NCI-H187 treated with DMSO at 0.1 percent for 48 hours (cell line): ENCODE results near the gene NUP37.
"Not testable (repeated sequence)": the region's sequence is repeated elsewhere in the genome, so short reads cannot be mapped to it uniquely, and the experiment has no call there.

Experiments
- DNase-seq: peaks from one replicate; lab custom pipeline; 2025; lab: John Stamatoyannopoulos, UW

NUP37 gene, protein sequence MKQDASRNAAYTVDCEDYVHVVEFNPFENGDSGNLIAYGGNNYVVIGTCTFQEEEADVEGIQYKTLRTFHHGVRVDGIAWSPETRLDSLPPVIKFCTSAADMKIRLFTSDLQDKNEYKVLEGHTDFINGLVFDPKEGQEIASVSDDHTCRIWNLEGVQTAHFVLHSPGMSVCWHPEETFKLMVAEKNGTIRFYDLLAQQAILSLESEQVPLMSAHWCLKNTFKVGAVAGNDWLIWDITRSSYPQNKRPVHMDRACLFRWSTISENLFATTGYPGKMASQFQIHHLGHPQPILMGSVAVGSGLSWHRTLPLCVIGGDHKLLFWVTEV

DNA sequence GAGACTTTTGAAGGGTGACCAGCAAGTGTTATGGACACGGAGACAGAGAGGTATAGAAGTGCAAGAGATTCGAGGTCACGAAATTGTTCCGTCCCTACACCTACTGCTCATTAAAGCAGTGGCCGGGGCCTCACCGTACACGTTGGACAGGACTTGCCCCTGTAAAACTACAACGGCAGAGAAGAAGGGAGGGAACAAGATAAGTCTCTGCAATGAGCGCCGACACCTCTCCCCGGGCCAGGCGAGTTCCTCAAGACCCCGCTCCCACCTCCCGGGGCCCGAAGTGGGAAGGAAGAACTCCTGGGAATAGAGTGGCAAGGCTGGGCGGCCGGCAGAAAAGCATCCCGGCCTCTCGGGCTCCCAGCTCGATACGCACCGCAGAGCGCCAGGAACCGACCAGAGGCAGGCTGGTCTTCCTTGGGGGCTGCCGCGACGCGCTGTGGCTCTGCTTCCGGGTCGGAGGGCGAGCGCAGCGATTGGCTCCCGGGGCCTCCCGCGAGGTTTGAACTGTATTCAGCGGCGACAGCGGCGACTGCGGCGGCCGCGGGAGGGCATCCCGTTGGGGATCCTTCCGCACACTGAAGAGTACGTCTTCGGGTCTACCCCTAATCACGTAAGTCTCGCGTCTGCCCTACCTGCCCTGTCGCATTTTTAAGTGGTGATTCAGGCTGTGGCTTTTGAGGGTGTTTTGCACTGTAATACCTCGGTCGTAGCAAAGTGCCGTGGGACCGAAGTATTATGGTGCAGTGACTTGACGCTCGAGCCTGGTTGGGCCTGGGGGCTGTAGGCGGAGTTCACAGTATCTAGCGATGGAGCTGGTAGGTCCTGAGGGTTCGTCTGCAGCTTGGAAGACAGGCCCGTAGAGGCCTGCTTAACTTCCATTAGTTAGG is at the start of gene NUP37, which contains the start of gene PARPBP:
Gene NUP37 (minus strand): TSS at position 441 of the 890 bp plus-strand sequence. CDS start 1,596 bp downstream, outside the sequence.
Gene PARPBP (plus strand): TSS at position 510 of the 890 bp plus-strand sequence. CDS start 3,706 bp downstream, outside the sequence.
- peak; percentile 47 for DNase-seq

DNA sequence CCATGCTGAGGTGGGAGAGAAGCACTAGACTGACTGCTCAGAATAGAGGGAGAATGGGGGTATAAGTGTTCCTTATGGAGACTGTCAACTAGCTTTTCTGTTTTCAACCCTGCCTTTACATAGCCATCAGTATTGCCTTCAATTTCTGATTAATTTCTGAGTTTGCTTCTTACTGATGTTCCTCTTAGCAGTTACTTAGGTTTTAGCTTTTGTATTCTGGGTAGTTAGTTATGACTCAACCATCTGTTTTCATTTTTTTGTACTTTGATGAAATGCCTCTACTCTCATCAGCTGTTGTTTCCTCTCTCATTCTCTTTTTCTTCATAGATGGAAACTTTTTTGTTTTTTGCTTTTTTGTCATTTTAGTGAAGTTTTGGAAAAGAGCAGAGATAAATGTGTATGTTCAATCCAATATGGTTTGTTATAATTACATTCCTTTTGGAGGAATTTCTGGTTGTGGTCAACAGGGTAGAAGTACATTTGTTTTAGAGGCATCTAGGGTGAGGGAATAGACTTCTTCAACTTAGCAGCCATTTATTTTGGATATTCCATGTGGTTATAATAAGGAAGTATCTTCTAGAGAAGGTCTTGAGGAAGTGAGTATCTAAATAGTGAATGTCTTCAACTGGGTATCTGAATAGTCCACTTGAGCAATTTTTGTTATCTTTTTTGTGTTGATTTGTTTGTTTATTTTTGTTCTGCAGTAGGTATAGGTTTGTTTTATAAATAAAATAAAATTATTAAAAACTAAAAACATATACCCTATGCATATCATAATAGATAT is 48.1 kb upstream of the NUP37 start:
- no peak for DNase-seq

DNA sequence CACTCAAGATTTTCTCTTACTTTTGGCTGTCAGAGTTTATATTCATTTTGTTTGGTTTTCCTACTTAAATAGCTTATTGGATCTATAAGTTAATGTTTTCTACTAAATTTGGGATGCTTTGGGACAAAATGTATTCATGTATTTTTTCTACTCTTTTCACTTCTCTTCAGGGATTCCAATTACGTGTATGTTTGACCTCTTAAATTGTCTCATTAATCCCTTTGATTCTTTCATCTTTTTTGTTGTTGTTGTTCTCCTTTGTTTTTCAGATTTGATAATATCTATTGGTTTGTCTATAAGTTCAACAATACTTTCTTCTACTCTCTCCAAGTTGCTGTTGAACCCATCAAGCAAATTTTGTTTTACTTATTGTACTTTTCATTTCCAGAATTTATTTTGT is 43.5 kb upstream of the NUP37 start:
- DNase-seq: no peak

DNA sequence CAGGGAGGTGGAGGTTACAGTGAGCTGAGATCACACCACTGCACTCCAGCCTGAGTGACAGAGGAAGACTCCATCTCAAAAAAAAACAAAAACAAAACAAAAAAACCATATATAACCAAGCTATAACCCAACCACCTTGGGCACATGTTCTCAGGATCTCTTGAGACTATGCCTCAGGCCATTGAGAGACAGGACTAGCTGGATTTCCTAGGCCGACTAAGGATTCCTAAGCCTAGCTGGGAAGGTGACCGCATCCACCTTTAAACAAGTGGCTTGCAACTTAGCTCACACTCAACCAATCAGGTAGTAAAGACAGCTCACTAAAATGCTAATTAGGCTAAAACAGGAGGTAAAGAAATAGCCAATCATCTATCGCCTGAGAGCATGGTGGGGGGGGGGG is 35.3 kb upstream of the NUP37 start:
- DNase-seq: not testable (repeated sequence)

DNA sequence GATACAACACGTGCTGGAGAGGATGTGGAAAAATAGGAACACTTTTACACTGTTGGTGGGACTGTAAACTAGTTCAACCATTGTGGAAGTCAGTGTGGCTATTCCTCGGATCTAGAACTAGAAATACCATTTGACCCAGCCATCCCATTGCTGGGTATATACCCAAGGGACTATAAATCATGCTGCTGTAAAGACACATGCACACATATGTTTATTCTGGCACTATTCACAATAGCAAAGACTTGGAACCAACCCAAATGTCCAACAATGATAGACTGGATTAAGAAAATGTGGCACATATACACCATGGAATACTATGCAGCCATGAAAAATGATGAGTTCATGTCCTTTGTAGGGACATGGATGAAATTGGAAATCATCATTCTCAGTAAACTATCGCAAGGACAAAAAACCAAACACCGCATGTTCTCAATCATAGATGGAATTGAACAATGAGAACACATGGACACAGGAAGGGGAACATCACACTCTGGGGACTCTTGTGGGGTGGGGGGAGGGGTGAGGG is 27.2 kb upstream of the NUP37 start:
- not testable (repeated sequence) for DNase-seq

DNA sequence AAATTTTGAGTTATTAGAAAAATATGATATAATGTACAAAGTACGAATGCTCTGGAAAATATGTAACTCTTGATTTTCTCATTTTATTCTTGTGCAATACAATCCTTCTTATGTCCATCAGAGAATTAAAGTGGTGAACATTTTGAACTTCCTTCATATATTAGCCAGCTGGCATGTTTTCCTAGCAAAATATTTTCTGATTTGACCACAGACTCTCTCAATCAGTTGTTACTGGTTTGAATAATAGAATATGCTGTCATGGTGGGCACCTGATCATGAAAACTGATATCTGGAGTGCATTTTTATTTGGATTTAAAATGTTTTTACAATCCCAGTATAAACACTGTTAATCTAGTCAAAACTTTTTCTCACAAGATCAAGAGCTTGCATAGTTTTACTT is 24.3 kb upstream of the NUP37 start:
- no peak for DNase-seq

DNA sequence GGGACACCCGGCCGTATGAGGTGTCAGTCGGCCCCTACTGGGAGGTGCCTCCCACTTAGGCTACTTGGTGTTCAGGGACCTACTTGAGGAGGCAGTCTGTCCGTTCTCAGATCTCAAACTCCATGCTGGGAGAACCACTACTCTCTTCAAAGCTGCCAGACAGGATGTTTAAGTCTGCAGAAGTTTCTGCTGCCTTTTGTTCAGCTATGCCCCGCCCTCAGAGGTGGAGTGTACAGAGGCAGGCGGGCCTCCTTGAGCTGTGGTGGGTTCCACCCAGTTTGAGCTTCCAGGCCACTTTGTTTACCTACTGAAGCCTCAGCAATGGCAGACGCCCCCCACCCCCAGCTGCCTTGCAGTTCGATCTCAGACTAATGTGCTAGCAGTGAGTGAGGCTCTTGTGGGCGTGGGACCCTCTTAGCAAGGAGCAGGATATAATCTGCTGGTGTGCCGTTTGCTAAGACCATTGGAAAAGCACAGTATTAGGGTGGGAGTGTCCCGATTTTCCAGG is 23.0 kb upstream of the NUP37 start:
- DNase-seq: not testable (repeated sequence)

DNA sequence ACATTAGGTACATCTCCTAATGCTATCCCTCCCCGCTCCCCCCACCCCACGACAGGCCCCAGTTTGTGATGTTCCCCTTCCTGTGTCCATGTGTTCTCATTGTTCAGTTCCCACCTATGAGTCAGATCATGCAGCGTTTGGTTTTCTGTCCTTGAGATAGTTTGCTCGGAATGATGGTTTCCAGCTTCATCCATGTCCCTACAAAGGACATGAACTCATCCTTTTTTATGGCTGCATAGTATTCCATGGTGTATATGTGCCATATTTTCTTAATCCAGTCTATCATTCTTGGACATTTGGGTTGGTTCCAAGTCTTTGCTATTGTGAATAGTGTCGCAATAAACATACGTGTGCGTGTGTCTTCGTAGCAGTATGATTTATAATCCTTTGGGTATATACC is 17.7 kb upstream of the NUP37 start:
- DNase-seq: not testable (repeated sequence)

DNA sequence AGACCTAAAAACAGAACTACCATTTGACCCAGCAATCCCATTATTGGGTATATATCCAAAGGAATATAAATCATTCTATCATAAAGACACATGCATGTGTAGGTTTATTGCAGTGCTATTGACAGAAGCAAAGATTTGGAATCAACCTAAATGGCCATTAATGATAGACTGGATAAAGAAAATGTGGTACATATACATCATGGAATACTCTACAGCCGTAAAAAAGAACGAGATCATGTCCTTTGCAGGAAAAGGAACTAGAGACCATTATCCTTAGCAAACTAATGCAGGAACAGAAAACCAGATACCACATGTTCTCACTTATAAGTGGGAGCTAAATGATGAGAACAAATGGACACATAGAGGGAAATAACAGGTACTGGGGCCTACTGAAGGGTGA is 11.5 kb upstream of the NUP37 start:
- DNase-seq: not testable (repeated sequence)

DNA sequence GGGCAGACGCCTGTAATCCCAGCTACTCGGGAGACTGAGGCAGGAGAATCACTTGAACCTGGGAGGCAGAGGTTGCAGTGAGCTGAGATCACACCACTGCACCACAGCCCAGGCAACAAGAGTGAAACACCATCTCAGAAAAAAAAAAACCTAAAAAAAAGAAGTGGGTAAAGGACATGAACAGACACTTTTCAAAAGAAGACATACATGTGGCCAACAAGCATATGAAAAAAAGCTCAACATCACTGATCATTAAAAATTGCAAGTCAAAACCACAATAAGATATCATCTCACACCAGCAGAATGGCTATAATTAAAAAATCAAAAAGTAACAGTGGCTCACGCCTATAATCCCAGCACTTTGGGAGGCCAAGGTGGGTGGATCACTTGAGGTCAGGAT is 10.8 kb upstream of the NUP37 start:
- not testable (repeated sequence) for DNase-seq

DNA sequence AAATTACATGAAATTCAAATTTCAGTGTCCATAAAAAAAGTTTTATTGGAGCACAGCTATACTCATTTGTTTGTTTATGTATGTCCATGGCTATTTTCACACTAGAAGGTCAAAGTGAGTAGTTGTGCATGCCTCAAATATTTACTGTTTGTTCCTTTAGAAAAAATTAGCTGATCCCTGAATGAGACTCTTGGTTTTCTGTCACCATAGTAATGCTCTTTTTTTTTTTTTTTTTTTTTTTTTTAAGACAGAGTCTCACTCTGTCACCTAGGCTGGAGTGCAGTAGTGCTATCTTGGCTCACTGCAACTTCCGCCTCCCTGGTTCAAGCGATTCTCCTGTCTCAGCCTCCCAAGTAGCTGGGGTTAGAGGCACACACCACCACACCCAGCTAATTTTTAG is 1.4 kb upstream of the NUP37 start:
- DNase-seq: not testable (repeated sequence)

DNA sequence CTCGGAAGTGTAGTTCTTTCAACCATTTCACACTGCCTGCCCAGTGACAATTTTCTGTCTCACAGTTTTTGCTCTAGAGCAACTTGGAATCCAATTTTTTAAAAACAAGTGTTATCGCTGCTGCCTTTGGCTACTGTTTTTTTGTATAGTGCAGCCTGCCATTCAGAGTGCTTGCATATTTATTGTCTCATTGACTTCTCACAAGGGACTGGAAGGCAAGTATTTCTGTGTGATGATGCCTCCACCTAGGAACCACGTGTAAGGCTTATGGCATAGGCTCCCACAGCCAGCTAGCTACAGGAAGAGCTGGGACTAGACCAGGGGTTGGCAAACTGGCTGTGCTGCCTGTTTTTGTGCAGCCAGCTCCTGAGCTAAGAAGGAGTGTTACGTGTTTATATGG is 972 bp upstream of the NUP37 start:
- no peak for DNase-seq

DNA sequence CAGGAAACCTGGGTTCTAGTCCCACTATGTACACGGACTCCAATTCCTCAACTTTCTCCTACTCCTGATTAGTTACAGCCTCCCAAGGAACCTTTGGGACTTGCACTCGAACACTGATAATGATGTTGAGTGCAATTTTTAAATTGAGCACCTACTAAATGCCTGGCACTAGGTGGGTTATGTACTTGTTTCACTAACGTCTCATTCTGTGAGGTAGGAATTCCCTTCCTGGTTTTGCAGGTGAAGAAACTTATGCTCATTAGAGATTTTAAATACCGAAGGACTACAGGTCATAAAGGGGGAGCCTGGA is 605 bp upstream of the NUP37 start:
- DNase-seq: no peak

DNA sequence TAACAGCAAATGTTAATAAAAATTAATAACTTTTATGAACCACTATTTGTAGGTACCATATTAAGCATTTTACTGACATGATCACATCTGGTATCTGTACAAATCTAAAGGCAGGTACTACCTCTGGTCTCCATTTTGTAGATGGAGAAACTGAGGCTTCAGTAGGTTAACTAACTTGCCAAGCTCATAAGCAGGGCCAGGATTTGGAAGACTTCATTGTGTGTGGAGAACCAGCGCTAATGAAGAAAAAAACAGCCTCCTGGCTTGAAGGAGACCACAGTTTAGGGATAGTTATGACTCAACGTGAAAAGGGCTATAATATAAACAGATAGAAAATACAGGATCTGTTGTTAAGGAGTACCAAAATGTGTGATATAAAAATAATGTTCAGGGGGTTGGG is 1.0 kb downstream of the NUP37 start:
- DNase-seq: no peak

DNA sequence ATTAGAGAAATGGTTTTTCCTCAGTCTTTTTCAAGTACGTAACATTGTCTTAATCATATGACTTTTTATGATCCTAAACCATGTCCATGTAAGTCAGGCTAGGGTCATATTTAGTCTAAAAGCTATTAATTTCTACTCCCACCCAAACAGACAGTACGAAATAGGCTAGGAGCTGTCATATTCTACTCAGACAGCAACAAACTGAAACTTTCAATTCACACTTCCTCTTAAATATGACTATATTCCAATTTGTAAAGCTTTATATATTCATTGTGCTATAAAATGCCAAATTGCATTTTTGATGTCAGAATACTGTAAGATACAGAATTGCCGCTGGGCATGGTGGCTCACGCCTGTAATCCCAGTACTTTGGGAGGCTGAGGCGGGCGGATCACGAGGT is 3.5 kb downstream of the NUP37 start:
- no peak for DNase-seq

DNA sequence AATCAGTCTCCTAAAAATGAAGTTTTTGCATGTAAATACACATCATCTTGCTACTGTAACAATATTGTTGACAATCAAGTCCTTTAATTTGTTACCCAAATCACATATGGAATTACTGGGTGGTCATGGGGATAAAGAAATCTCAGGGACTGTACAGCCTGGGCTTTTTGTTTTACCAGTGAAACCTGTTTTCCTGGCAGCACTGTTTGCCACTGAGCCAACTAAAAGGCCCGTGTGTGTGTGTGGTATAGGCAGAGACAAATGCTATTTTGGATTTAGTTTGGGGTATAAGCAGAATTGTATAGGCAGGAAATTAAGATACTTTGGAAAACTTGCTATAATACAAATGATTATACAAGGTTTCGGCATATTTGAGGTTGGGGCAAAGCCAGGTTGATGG is 5.7 kb downstream of the NUP37 start:
- no peak for DNase-seq

DNA sequence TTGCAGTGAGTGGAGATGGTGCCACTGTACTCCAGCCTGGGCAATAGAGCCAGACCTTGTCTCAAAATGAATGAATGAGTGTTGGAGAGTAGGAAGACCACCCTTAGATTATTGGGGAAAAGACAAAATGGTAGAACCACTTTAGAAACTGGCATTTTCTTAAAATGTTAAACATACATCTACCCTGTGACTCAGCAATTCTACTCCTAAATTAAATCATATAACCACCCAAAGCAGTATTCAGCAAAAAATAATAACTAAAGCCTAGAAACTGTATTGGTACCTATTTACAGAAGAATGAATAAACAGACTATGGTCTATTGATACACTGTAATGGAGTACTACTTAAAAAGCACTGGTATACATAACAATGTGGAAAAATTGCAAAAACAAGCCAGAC is 9.1 kb downstream of the NUP37 start:
- no peak for DNase-seq

DNA sequence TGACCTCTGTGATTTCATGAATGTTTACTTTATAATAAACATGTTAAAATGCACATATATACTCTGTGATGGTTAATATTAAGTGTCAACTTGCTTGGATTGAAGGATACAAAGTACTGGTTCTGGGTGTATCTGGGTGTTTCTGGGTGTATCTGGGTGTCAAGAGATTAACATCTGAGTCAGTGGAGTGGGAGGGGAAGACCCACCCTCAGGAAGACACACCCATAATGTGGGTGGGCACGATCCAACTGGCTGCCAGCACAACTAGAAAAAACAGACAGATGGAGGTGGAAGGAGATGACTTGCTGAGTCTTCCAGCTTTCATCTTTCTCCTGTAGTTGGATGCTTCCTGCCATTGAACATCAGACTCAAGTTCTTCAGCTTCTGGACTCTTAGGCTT is 11.9 kb downstream of the NUP37 start:
- DNase-seq: no peak

DNA sequence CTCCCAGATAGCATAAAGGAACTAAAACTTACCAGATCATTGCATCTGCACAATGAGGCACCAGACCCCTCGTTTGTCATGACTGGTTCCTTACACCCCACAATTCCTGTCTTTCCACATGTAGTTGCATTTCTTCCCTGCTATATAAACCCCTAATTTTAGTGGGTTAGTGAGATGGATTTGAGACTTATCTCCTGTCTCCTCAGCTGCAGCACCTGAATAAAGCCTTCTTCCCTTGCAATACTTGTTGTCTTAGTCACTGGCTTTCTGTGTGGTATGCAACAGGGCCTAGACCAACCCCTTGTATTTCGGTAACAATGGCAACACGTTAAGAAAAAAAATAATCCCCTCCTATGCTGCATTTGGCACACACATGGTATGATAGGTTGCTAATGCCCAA is 13.0 kb downstream of the NUP37 start:
- no peak for DNase-seq

DNA sequence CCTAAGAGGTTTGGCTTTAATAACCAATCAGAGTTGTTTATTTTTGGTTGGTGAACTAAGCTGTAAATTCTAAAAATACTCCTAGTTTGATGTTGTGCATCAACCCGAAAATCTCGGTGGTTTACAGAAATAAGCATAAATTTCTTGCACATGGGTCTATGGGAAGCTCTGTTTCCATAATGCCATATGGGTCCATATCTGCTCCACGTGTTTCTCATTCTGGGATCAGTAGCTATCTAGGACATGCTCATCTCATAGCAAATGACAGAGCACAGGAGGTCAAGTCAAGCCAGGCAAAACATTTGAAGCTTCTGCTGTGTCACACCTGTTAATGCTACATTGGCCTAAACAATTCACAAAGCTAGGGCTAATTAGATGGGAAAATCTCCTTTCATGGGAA is 23.1 kb downstream of the NUP37 start:
- DNase-seq: no peak

DNA sequence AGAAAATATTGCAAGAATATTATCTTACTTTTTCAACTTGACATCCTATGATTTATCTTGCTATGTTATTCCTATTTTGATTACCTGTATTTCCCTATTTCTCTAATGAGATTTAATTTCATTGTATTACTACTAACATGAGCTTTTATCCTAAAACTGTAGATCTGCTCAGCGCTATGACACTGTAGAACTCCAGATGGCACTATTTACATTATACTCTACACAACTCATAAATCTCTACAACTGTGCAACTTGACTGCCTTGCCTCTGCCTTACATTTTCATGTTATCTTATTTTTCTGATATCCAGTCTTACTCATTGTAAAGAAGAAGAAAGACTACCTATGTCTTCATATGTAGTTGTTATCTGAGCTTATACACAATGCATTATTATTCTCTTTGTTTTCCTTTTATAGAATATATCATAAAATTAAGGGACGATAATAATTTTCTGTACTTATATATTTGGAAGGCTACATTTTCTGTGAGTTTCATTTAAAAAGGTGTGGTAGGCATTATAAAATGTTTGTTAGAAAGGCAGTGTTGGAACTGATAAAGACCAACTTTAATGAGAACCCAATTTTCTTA is 24.1 kb downstream of the NUP37 start:
- DNase-seq: no peak

DNA sequence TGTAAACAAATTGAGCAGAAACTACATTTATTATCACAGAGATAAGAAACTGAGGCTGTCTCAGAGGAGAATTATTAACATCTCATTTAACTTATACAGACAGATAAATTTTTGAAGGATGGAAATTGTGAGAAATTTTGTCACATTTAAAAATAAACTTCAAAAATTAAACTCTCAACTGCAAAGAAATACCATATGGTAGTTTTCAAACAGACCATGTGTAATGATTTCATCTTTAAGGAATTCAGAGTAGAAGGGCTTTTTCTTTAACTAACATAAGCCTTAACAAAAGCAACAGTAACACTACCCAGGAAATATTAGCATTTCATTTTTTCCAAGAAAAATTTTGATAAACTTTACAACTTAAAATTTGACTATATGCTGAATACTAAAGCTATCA is 26.6 kb downstream of the NUP37 start:
- no peak for DNase-seq
